Hepatocyte (in vitro differentiated cells): ENCODE data around the gene ARF5.

Experiments used
- CTCF ChIP-seq: fragments of 200-600 bp; sonication (generic); IDR thresholded peaks from 2 replicates; pipeline ENCODE4 v1.5.1; 2016; ENCODE audit warnings: antibody characterized with exemption, mild to moderate bottlenecking; ENCODE audit not compliant: poor library complexity
- EZH2 ChIP-seq: fragments of 200-600 bp; sonication (generic); IDR thresholded peaks from 2 replicates; pipeline ENCODE4 v1.6.1; 2016; ENCODE audit warnings: antibody characterized with exemption, mild to moderate bottlenecking, borderline replicate concordance
- EZH2phosphoT487 ChIP-seq: fragments of 200-600 bp; sonication (generic); IDR thresholded peaks from one replicate; pipeline ENCODE4 v1.6.1; 2018; ENCODE audit warnings: antibody characterized with exemption, mild to moderate bottlenecking, low read depth, moderate library complexity; ENCODE audit not compliant: unreplicated experiment, severe bottlenecking

GRCh38 chr7:127591189-127591588 lies 3.0 kb downstream of the ARF5 start:
- TF ChIP-seq CTCF, result no peak
- no peak for TF ChIP-seq EZH2
- no peak for TF ChIP-seq EZH2phosphoT487
